ENCODE results near the gene PCNP.

DNA sequence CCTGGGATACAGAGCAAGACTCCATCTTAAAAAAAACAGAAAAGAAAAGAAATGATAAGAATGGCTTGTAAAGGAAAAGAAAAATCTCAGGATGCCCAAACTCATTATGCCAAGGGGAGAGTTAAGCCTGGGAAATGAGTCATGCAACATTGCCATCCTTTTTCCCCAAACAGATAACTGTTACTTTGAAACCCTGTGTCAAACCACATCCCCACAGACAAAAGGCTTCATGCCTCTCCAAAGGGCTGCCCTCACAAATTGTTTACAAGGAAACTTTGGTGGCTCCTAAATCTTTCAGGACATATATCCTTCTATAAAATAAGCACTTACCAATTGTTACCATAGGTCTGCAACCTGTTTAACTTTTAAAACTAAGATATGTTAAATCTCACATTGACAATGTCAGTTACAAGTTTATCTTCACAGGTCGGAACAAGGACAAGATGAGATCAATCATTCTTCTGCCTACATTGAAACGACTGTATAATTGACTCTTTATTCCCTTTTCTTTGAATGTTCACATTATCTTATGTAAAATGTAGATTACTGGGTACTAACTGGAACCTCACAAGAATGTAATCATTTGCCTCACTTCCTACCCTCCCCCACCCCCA, 42.4 kb upstream of the PCNP start:
- TF ChIP-seq, protein P1, sequence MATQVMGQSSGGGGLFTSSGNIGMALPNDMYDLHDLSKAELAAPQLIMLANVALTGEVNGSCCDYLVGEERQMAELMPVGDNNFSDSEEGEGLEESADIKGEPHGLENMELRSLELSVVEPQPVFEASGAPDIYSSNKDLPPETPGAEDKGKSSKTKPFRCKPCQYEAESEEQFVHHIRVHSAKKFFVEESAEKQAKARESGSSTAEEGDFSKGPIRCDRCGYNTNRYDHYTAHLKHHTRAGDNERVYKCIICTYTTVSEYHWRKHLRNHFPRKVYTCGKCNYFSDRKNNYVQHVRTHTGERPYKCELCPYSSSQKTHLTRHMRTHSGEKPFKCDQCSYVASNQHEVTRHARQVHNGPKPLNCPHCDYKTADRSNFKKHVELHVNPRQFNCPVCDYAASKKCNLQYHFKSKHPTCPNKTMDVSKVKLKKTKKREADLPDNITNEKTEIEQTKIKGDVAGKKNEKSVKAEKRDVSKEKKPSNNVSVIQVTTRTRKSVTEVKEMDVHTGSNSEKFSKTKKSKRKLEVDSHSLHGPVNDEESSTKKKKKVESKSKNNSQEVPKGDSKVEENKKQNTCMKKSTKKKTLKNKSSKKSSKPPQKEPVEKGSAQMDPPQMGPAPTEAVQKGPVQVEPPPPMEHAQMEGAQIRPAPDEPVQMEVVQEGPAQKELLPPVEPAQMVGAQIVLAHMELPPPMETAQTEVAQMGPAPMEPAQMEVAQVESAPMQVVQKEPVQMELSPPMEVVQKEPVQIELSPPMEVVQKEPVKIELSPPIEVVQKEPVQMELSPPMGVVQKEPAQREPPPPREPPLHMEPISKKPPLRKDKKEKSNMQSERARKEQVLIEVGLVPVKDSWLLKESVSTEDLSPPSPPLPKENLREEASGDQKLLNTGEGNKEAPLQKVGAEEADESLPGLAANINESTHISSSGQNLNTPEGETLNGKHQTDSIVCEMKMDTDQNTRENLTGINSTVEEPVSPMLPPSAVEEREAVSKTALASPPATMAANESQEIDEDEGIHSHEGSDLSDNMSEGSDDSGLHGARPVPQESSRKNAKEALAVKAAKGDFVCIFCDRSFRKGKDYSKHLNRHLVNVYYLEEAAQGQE (IDR thresholded peaks at IDR 0.05; ENCODE audit: low read depth, low read length): no peak
- TF ChIP-seq, protein P2, sequence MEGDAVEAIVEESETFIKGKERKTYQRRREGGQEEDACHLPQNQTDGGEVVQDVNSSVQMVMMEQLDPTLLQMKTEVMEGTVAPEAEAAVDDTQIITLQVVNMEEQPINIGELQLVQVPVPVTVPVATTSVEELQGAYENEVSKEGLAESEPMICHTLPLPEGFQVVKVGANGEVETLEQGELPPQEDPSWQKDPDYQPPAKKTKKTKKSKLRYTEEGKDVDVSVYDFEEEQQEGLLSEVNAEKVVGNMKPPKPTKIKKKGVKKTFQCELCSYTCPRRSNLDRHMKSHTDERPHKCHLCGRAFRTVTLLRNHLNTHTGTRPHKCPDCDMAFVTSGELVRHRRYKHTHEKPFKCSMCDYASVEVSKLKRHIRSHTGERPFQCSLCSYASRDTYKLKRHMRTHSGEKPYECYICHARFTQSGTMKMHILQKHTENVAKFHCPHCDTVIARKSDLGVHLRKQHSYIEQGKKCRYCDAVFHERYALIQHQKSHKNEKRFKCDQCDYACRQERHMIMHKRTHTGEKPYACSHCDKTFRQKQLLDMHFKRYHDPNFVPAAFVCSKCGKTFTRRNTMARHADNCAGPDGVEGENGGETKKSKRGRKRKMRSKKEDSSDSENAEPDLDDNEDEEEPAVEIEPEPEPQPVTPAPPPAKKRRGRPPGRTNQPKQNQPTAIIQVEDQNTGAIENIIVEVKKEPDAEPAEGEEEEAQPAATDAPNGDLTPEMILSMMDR (IDR thresholded peaks at IDR 0.05): no peak
- TF ChIP-seq RCOR1 (IDR thresholded peaks at IDR 0.05; ENCODE audit: low read length): no peak
- no peak for TF ChIP-seq SIN3A (IDR thresholded peaks at IDR 0.05; ENCODE audit: borderline replicate concordance, low read depth, low read length)
- TF ChIP-seq, protein P3, sequence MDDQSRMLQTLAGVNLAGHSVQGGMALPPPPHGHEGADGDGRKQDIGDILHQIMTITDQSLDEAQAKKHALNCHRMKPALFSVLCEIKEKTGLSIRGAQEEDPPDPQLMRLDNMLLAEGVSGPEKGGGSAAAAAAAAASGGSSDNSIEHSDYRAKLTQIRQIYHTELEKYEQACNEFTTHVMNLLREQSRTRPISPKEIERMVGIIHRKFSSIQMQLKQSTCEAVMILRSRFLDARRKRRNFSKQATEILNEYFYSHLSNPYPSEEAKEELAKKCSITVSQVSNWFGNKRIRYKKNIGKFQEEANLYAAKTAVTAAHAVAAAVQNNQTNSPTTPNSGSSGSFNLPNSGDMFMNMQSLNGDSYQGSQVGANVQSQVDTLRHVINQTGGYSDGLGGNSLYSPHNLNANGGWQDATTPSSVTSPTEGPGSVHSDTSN (IDR thresholded peaks at IDR 0.05): no peak
- no peak for TF ChIP-seq POLR2AphosphoS5 (IDR thresholded peaks at IDR 0.05; ENCODE audit: low read depth, low read length)
- no peak for TF ChIP-seq SMC3 (IDR thresholded peaks at IDR 0.05; ENCODE audit: low read depth, low read length)
- no peak for TF ChIP-seq EZH2phosphoT487 (IDR thresholded peaks at IDR 0.05; ENCODE audit: borderline replicate concordance, low read depth)
- TF ChIP-seq RXRA (IDR thresholded peaks at IDR 0.05; ENCODE audit: borderline replicate concordance, low read depth): no peak
- no peak for TF ChIP-seq NFIC (IDR thresholded peaks at IDR 0.05; ENCODE audit: borderline replicate concordance)
